HepG2 (cell line): ENCODE results near the gene ZNF524. TPM values are rescaled to one million over a fixed set of nuclear protein-coding genes. Genes with fewer than 3 reads are reported as not detected.
A peak's percentile ranks its signal among the peaks of the same experiment; 100 is the strongest.

Source experiments
- ELF3 ChIP-seq: IDR thresholded peaks from 2 replicates; pipeline ENCODE4 v1.6.1; 2016; ENCODE audit warnings: missing genetic modification reagents, missing compliant biosample characterization
- HNF4A ChIP-seq: sonication (generic); formaldehyde crosslinking; IDR thresholded peaks from 2 replicates; pipeline ENCODE4 v1.4.0; 2020; ENCODE audit warnings: missing genetic modification reagents
- KDM2A ChIP-seq: sonication (generic); formaldehyde crosslinking; IDR thresholded peaks from 2 replicates; pipeline ENCODE4 v1.4.0; 2020; ENCODE audit warnings: low read depth, missing genetic modification reagents, borderline replicate concordance
- MTF2 ChIP-seq: sonication (generic); formaldehyde crosslinking; IDR thresholded peaks from 2 replicates; pipeline ENCODE4 v1.5.0; 2020; ENCODE audit warnings: missing genetic modification reagents, borderline replicate concordance
- SETDB1 ChIP-seq: sonication (generic); formaldehyde crosslinking; IDR thresholded peaks from 2 replicates; pipeline ENCODE4 v1.5.1; 2020; ENCODE audit warnings: missing genetic modification reagents, mild to moderate bottlenecking, borderline replicate concordance
- SMC3 ChIP-seq: IDR thresholded peaks from 2 replicates; pipeline ENCODE4 v1.6.1; 2011; ENCODE audit warnings: low read length, improper control_type of control experiment
- TOPORS ChIP-seq: sonication (generic); formaldehyde crosslinking; IDR thresholded peaks from 2 replicates; pipeline ENCODE4 v1.8.0; 2023; ENCODE audit warnings: mild to moderate bottlenecking, missing genetic modification reagents
- TRIM24 ChIP-seq: sonication (generic); formaldehyde crosslinking; IDR thresholded peaks from 2 replicates; pipeline ENCODE4 v1.8.0; 2022; ENCODE audit warnings: mild to moderate bottlenecking, missing genetic modification reagents
- ZNF24 ChIP-seq: fragments of 450-650 bp; IDR thresholded peaks from 2 replicates; pipeline ENCODE4 v1.6.1; 2017; ENCODE audit warnings: antibody characterized with exemption, mild to moderate bottlenecking
- ZNF3 ChIP-seq: IDR thresholded peaks from 2 replicates; pipeline ENCODE4 v1.7.0; 2017; ENCODE audit warnings: inconsistent platforms
- ZNF543 ChIP-seq: sonication (generic); formaldehyde crosslinking; IDR thresholded peaks from 2 replicates; pipeline ENCODE4 v1.4.0; 2020; ENCODE audit warnings: mild to moderate bottlenecking, missing genetic modification reagents
- polyA plus RNA-seq, 8 experiments: library from polyadenylated mRNA; depleted of rRNA in 3 of 8; stranded (reverse) in 7 of 8; unstranded in 1 of 8; fragments of >200 nt; fragmentation: Illumina TruSeq in 4 of 8; extraction: Trizol in 4 of 8; gene quantifications; 2 replicates each; pipeline versions ENCODE4 v1.2.1 to v1.2.3, GENCODE V29; 2011 to 2016; ENCODE audit warnings: low read depth in 4 of 8, missing spikeins in 1 of 8, mixed read lengths in 1 of 8; ENCODE audit not compliant: insufficient read depth in 1 of 8
- total RNA-seq, 5 experiments: library from RNA; depleted of rRNA; stranded (reverse); fragments of >200 nt; fragmentation: Illumina TruSeq; extraction: Trizol; gene quantifications; 2 replicates each; pipeline ENCODE4 v1.2.3, GENCODE V29; 2016; ENCODE audit warnings: low read depth in 1 of 5
- TF ChIP-seq, protein P1 (sequence below): sonication (generic); formaldehyde crosslinking; IDR thresholded peaks from 2 replicates; pipeline ENCODE4 v1.8.1; 2023; ENCODE audit warnings: mild to moderate bottlenecking, moderate library complexity, missing genetic modification reagents
- TF ChIP-seq, protein P2 (sequence below): sonication (generic); formaldehyde crosslinking; IDR thresholded peaks from 2 replicates; pipeline ENCODE4 v1.4.0; 2020; ENCODE audit warnings: missing genetic modification reagents
- TF ChIP-seq, protein P3 (sequence below): sonication (generic); formaldehyde crosslinking; IDR thresholded peaks from 2 replicates; pipeline ENCODE4 v1.9.0; 2021; ENCODE audit warnings: mild to moderate bottlenecking, missing genetic modification reagents
- TF ChIP-seq, protein P4 (sequence below): sonication (generic); formaldehyde crosslinking; IDR thresholded peaks from 2 replicates; pipeline ENCODE4 v1.5.1; 2020; ENCODE audit warnings: mild to moderate bottlenecking, missing genetic modification reagents, borderline replicate concordance
- TF ChIP-seq, protein P5 (sequence below): sonication (generic); formaldehyde crosslinking; IDR thresholded peaks from 2 replicates; pipeline ENCODE4 v1.5.0; 2020; ENCODE audit warnings: missing genetic modification reagents, mild to moderate bottlenecking, borderline replicate concordance
- TF ChIP-seq, protein P6 (sequence below): sonication (generic); formaldehyde crosslinking; IDR thresholded peaks from 2 replicates; pipeline ENCODE4 v1.4.0; 2020; ENCODE audit warnings: low read depth, mild to moderate bottlenecking, missing genetic modification reagents

The ZNF524 gene
- total and polyA plus RNA-seq, 2 of the 13 experiments (the other 11 are each of a cell fraction or from before 2014, with no cell fraction given): 3.2 to 4.6 TPM

DNA sequence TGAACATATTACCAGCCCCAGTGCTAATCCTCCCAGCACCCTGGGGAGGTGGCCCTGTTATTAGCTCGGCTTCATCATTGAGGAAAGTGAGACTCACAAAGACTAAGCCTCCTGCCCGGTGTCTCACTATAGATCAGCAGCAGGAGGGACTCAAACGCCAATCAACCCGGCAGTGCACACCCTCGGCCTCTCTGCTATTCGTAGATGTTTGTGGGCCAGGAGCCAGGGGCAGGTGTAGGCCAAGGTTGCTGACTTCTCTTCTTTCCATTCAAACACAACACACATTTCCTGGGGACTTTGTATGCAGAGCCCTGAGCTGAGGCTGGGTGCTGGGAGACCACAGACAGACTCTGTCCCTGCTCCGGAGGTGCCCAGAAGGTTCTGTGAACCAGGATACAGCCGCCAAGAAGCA lies 45.3 kb upstream of the ZNF524 start (continued):
- TF ChIP-seq SMC3 (no peak), ZNF3 (CRISPR knock-in tag) (no peak), TOPORS (no peak), ZNF543 (CRISPR knock-in tag) (no peak), KDM2A (CRISPR knock-in tag) (peak; percentile 49), MTF2 (CRISPR knock-in tag) (no peak), SETDB1 (no peak), ELF3 (peak; percentile 44), HNF4A (CRISPR knock-in tag) (peak; percentile 26; the same call in 1 of the 2 replicates), TRIM24 (no peak), ZNF24 (no peak)
- TF ChIP-seq, protein P1, sequence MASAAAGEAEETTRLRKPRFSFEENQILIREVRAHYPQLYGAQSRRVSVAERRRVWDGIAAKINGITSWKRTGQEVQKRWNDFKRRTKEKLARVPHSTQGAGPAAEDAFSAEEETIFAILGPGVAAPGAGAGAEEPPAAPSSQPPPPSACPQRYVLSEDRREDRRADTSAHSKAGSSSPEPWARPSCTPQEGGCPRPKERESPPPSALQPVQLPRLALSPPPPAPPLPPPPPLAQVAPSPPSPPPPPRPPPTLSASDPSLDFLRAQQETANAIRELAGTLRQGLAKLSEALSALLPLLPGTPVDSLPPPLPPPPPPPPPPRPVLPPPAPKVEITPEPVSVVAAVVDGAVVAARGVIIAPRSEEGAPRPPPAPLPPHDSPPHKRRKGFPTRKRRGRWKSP (CRISPR knock-in tag): no peak
- TF ChIP-seq, protein P2, sequence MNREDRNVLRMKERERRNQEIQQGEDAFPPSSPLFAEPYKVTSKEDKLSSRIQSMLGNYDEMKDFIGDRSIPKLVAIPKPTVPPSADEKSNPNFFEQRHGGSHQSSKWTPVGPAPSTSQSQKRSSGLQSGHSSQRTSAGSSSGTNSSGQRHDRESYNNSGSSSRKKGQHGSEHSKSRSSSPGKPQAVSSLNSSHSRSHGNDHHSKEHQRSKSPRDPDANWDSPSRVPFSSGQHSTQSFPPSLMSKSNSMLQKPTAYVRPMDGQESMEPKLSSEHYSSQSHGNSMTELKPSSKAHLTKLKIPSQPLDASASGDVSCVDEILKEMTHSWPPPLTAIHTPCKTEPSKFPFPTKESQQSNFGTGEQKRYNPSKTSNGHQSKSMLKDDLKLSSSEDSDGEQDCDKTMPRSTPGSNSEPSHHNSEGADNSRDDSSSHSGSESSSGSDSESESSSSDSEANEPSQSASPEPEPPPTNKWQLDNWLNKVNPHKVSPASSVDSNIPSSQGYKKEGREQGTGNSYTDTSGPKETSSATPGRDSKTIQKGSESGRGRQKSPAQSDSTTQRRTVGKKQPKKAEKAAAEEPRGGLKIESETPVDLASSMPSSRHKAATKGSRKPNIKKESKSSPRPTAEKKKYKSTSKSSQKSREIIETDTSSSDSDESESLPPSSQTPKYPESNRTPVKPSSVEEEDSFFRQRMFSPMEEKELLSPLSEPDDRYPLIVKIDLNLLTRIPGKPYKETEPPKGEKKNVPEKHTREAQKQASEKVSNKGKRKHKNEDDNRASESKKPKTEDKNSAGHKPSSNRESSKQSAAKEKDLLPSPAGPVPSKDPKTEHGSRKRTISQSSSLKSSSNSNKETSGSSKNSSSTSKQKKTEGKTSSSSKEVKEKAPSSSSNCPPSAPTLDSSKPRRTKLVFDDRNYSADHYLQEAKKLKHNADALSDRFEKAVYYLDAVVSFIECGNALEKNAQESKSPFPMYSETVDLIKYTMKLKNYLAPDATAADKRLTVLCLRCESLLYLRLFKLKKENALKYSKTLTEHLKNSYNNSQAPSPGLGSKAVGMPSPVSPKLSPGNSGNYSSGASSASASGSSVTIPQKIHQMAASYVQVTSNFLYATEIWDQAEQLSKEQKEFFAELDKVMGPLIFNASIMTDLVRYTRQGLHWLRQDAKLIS (CRISPR knock-in tag): no peak
- TF ChIP-seq, protein P3, sequence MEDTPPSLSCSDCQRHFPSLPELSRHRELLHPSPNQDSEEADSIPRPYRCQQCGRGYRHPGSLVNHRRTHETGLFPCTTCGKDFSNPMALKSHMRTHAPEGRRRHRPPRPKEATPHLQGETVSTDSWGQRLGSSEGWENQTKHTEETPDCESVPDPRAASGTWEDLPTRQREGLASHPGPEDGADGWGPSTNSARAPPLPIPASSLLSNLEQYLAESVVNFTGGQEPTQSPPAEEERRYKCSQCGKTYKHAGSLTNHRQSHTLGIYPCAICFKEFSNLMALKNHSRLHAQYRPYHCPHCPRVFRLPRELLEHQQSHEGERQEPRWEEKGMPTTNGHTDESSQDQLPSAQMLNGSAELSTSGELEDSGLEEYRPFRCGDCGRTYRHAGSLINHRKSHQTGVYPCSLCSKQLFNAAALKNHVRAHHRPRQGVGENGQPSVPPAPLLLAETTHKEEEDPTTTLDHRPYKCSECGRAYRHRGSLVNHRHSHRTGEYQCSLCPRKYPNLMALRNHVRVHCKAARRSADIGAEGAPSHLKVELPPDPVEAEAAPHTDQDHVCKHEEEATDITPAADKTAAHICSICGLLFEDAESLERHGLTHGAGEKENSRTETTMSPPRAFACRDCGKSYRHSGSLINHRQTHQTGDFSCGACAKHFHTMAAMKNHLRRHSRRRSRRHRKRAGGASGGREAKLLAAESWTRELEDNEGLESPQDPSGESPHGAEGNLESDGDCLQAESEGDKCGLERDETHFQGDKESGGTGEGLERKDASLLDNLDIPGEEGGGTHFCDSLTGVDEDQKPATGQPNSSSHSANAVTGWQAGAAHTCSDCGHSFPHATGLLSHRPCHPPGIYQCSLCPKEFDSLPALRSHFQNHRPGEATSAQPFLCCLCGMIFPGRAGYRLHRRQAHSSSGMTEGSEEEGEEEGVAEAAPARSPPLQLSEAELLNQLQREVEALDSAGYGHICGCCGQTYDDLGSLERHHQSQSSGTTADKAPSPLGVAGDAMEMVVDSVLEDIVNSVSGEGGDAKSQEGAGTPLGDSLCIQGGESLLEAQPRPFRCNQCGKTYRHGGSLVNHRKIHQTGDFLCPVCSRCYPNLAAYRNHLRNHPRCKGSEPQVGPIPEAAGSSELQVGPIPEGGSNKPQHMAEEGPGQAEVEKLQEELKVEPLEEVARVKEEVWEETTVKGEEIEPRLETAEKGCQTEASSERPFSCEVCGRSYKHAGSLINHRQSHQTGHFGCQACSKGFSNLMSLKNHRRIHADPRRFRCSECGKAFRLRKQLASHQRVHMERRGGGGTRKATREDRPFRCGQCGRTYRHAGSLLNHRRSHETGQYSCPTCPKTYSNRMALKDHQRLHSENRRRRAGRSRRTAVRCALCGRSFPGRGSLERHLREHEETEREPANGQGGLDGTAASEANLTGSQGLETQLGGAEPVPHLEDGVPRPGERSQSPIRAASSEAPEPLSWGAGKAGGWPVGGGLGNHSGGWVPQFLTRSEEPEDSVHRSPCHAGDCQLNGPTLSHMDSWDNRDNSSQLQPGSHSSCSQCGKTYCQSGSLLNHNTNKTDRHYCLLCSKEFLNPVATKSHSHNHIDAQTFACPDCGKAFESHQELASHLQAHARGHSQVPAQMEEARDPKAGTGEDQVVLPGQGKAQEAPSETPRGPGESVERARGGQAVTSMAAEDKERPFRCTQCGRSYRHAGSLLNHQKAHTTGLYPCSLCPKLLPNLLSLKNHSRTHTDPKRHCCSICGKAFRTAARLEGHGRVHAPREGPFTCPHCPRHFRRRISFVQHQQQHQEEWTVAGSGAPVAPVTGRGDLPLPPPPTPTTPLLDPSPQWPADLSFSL: peak; percentile 35; the same call in 1 of the 2 replicates
- TF ChIP-seq, protein P4, sequence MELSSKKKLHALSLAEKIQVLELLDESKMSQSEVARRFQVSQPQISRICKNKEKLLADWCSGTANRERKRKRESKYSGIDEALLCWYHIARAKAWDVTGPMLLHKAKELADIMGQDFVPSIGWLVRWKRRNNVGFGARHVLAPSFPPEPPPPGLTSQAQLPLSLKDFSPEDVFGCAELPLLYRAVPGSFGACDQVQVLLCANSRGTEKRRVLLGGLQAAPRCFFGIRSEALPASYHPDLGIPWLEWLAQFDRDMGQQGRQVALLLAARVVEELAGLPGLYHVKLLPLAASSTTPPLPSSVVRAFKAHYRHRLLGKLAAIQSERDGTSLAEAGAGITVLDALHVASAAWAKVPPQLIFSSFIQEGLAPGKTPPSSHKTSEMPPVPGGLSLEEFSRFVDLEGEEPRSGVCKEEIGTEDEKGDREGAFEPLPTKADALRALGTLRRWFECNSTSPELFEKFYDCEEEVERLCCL: no peak
- TF ChIP-seq, protein P5, sequence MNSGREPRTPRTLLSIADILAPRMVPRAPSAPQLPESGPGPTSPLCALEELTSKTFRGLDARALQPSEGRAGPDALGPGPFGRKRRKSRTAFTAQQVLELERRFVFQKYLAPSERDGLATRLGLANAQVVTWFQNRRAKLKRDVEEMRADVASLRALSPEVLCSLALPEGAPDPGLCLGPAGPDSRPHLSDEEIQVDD: no peak
- TF ChIP-seq, protein P6, sequence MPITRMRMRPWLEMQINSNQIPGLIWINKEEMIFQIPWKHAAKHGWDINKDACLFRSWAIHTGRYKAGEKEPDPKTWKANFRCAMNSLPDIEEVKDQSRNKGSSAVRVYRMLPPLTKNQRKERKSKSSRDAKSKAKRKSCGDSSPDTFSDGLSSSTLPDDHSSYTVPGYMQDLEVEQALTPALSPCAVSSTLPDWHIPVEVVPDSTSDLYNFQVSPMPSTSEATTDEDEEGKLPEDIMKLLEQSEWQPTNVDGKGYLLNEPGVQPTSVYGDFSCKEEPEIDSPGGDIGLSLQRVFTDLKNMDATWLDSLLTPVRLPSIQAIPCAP (CRISPR knock-in tag): no peak
